ENCODE results near the gene GLCE. TPM values are rescaled to one million over a fixed set of nuclear protein-coding genes. Genes with fewer than 3 reads are reported as not detected.

Gene GLCE
- total RNA-seq, 1 donor from 2014 or later = 12.7 TPM

- no peak overlapping the region for H3K4me3 ChIP-seq (ENCODE audit: low read depth, low read length)
- no peak for TF ChIP-seq CTCF (conservative IDR thresholded peaks at IDR 0.05; ENCODE audit: low read depth, low read length)
- no peak for DNase-seq (ENCODE audit: low read depth)
Observed at GRCh38 chr15:69119001-69119400, 41.4 kb upstream of the GLCE start.

- DNase-seq (ENCODE audit: low read depth) = no peak
- H3K4me3 ChIP-seq (ENCODE audit: low read depth, low read length) = no peak overlapping the region
- no peak for TF ChIP-seq CTCF (conservative IDR thresholded peaks at IDR 0.05; ENCODE audit: low read depth, low read length)
Observed at GRCh38 chr15:69119683-69120395, 40.6 kb upstream of the GLCE start.

- no peak overlapping the region for H3K4me3 ChIP-seq (ENCODE audit: low read depth, low read length)
- no peak for TF ChIP-seq CTCF (conservative IDR thresholded peaks at IDR 0.05; ENCODE audit: low read depth, low read length)
- no peak for DNase-seq (ENCODE audit: low read depth)
Observed at GRCh38 chr15:69120732-69121131, 39.7 kb upstream of the GLCE start.

- TF ChIP-seq CTCF (conservative IDR thresholded peaks at IDR 0.05; ENCODE audit: low read depth, low read length) = no peak
- no peak overlapping the region for H3K4me3 ChIP-seq (ENCODE audit: low read depth, low read length)
- DNase-seq (ENCODE audit: low read depth) = no peak
Observed at GRCh38 chr15:69121198-69121828, 39.1 kb upstream of the GLCE start.

- no peak for DNase-seq (ENCODE audit: low read depth)
- no peak for TF ChIP-seq CTCF (conservative IDR thresholded peaks at IDR 0.05; ENCODE audit: low read depth, low read length)
- H3K4me3 ChIP-seq (ENCODE audit: low read depth, low read length) = no peak overlapping the region
Observed at GRCh38 chr15:69125236-69125635, 35.2 kb upstream of the GLCE start.

- no peak for DNase-seq (ENCODE audit: low read depth)
- no peak overlapping the region for H3K4me3 ChIP-seq (ENCODE audit: low read depth, low read length)
- TF ChIP-seq CTCF (conservative IDR thresholded peaks at IDR 0.05; ENCODE audit: low read depth, low read length) = no peak
Observed at GRCh38 chr15:69126054-69126469, 34.4 kb upstream of the GLCE start.

GRCh38 chr15:69127306-69127705 is 33.1 kb upstream of the GLCE start:
- H3K4me3 ChIP-seq (ENCODE audit: low read depth, low read length) = no peak overlapping the region
- no peak for DNase-seq (ENCODE audit: low read depth)
- no peak for TF ChIP-seq CTCF (conservative IDR thresholded peaks at IDR 0.05; ENCODE audit: low read depth, low read length)

Data from epithelial cell of proximal tubule (primary cell).